ENCODE measurements around the gene NCR2.

DNA sequence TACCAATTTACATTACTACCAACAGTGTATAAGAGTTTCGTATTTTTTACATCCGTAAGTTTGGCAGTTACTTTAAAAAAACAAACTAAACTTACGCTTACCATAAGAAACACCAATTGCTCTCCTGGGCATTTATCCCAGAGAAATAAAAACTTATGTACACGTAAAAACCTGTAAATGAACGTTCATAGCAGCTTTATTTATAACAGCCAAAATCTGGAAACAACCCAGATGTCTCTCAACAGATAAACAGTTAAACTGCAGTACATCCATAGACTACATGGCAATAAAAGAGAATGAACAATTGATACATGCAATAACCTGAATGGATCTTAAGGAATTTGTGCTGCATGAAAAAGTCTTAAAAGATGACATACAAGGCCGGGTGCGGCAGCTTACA lies 30.7 kb downstream of the NCR2 start:
- TF ChIP-seq, protein P1, sequence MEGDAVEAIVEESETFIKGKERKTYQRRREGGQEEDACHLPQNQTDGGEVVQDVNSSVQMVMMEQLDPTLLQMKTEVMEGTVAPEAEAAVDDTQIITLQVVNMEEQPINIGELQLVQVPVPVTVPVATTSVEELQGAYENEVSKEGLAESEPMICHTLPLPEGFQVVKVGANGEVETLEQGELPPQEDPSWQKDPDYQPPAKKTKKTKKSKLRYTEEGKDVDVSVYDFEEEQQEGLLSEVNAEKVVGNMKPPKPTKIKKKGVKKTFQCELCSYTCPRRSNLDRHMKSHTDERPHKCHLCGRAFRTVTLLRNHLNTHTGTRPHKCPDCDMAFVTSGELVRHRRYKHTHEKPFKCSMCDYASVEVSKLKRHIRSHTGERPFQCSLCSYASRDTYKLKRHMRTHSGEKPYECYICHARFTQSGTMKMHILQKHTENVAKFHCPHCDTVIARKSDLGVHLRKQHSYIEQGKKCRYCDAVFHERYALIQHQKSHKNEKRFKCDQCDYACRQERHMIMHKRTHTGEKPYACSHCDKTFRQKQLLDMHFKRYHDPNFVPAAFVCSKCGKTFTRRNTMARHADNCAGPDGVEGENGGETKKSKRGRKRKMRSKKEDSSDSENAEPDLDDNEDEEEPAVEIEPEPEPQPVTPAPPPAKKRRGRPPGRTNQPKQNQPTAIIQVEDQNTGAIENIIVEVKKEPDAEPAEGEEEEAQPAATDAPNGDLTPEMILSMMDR (IDR thresholded peaks at IDR 0.05), result no peak
- no peak for TF ChIP-seq POLR2A (IDR thresholded peaks at IDR 0.05)

Measured in lower leg skin (tissue), 3 donors.